C4-2B (cell line): ENCODE measurements around the gene GALNT17.

ENCODE experiments used
- ZFX ChIP-seq: fragments of 450-650 bp; IDR thresholded peaks from 2 replicates; pipeline ENCODE4 v1.6.1; 2017
- TF ChIP-seq, protein P1 (sequence below): fragments of 450-650 bp; conservative IDR thresholded peaks from 2 replicates; pipeline ENCODE4 v1.5.1; 2017; ENCODE audit warnings: mild to moderate bottlenecking

DNA sequence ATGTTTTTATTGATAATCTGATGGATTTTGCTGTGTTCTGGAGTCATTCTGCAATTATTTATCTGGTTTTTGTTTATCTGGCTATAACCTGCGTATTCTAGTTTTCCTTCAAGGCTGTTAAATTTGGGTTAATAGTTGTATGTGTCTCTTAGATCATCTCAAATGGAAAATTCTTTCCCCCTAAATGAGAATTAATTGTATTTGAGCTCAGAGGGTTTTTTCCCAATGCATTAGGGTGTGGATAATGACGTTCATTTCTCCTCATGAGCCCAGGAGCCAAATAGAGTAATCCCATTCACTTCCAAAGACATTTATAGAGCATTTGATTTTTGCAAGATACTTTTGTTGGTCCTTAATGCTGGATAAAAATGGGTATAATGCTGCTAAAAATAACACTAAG lies 564.6 kb downstream of the GALNT17 start:
- TF ChIP-seq, protein P1, sequence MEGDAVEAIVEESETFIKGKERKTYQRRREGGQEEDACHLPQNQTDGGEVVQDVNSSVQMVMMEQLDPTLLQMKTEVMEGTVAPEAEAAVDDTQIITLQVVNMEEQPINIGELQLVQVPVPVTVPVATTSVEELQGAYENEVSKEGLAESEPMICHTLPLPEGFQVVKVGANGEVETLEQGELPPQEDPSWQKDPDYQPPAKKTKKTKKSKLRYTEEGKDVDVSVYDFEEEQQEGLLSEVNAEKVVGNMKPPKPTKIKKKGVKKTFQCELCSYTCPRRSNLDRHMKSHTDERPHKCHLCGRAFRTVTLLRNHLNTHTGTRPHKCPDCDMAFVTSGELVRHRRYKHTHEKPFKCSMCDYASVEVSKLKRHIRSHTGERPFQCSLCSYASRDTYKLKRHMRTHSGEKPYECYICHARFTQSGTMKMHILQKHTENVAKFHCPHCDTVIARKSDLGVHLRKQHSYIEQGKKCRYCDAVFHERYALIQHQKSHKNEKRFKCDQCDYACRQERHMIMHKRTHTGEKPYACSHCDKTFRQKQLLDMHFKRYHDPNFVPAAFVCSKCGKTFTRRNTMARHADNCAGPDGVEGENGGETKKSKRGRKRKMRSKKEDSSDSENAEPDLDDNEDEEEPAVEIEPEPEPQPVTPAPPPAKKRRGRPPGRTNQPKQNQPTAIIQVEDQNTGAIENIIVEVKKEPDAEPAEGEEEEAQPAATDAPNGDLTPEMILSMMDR = no peak
- TF ChIP-seq ZFX = no peak
